ENCODE results near the gene HYAL2.

HYAL2 gene, protein sequence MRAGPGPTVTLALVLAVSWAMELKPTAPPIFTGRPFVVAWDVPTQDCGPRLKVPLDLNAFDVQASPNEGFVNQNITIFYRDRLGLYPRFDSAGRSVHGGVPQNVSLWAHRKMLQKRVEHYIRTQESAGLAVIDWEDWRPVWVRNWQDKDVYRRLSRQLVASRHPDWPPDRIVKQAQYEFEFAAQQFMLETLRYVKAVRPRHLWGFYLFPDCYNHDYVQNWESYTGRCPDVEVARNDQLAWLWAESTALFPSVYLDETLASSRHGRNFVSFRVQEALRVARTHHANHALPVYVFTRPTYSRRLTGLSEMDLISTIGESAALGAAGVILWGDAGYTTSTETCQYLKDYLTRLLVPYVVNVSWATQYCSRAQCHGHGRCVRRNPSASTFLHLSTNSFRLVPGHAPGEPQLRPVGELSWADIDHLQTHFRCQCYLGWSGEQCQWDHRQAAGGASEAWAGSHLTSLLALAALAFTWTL

DNA sequence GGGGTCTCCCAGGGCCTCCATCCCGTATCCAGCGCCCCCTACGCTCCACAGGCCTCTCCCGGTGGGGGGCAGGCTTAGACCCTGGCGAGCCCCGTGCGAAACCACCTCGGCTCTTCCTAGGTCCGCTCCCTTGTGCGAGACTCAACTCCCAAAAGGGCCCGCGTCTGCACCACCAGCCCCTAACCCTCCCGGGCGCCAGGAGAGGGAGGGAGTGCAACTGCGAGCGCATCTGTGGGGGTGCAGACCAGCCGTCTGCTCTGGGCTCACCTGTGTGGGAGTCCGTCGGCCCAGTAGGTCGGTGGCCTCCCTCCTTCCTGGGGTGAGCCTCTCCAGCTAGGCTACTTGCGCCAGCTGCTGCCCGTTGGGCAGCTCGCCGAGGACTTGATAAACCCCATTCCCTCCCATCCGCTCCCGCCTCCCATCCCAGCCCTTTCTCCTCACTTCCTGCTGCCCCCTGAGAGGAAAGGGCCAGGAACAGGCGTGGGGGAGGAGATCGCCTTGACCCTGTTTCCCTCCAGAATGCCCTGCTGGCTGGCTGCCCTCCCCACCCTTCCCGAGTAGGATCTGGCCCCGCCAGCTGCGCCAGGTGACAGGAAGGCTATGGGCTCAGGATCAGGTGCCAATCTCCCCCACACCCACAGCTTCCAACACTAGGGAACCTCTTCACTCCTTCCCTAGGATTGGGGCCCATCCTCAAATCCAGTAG, at the start of gene HYAL2:
HYAL2 (minus strand) TSS at position 360 of the 706 bp plus-strand sequence. CDS start 2,256 bp downstream, outside the sequence.
- no peak for ATAC-seq
- TF ChIP-seq, protein P1, sequence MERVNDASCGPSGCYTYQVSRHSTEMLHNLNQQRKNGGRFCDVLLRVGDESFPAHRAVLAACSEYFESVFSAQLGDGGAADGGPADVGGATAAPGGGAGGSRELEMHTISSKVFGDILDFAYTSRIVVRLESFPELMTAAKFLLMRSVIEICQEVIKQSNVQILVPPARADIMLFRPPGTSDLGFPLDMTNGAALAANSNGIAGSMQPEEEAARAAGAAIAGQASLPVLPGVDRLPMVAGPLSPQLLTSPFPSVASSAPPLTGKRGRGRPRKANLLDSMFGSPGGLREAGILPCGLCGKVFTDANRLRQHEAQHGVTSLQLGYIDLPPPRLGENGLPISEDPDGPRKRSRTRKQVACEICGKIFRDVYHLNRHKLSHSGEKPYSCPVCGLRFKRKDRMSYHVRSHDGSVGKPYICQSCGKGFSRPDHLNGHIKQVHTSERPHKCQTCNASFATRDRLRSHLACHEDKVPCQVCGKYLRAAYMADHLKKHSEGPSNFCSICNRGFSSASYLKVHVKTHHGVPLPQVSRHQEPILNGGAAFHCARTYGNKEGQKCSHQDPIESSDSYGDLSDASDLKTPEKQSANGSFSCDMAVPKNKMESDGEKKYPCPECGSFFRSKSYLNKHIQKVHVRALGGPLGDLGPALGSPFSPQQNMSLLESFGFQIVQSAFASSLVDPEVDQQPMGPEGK (CRISPR knock-in tag; IDR thresholded peaks at IDR 0.05; ENCODE audit: borderline replicate concordance): no peak
- no peak for TF ChIP-seq ESRRG (CRISPR knock-in tag; IDR thresholded peaks at IDR 0.05)
- TF ChIP-seq ARNTL (CRISPR knock-in tag; IDR thresholded peaks at IDR 0.05; ENCODE audit: borderline replicate concordance, low read depth): no peak
- TF ChIP-seq, protein P2, sequence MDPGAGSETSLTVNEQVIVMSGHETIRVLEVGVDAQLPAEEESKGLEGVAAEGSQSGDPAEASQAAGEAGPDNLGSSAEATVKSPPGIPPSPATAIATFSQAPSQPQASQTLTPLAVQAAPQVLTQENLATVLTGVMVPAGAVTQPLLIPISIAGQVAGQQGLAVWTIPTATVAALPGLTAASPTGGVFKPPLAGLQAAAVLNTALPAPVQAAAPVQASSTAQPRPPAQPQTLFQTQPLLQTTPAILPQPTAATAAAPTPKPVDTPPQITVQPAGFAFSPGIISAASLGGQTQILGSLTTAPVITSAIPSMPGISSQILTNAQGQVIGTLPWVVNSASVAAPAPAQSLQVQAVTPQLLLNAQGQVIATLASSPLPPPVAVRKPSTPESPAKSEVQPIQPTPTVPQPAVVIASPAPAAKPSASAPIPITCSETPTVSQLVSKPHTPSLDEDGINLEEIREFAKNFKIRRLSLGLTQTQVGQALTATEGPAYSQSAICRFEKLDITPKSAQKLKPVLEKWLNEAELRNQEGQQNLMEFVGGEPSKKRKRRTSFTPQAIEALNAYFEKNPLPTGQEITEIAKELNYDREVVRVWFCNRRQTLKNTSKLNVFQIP (CRISPR knock-in tag; IDR thresholded peaks at IDR 0.05; ENCODE audit: borderline replicate concordance, low read depth): no peak
- no peak for TF ChIP-seq SNAI2 (CRISPR knock-in tag; IDR thresholded peaks at IDR 0.05)
- no peak for TF ChIP-seq ISL1 (CRISPR knock-in tag; IDR thresholded peaks at IDR 0.05)
- TF ChIP-seq ZNF565 (CRISPR knock-in tag; conservative IDR thresholded peaks at IDR 0.05; ENCODE audit: low read depth): no peak
- TF ChIP-seq TCF4 (CRISPR knock-in tag; IDR thresholded peaks at IDR 0.05; ENCODE audit: borderline replicate concordance): no peak
- TF ChIP-seq PPARA (CRISPR knock-in tag; IDR thresholded peaks at IDR 0.05; ENCODE audit: borderline replicate concordance): no peak
- TF ChIP-seq, protein P3, sequence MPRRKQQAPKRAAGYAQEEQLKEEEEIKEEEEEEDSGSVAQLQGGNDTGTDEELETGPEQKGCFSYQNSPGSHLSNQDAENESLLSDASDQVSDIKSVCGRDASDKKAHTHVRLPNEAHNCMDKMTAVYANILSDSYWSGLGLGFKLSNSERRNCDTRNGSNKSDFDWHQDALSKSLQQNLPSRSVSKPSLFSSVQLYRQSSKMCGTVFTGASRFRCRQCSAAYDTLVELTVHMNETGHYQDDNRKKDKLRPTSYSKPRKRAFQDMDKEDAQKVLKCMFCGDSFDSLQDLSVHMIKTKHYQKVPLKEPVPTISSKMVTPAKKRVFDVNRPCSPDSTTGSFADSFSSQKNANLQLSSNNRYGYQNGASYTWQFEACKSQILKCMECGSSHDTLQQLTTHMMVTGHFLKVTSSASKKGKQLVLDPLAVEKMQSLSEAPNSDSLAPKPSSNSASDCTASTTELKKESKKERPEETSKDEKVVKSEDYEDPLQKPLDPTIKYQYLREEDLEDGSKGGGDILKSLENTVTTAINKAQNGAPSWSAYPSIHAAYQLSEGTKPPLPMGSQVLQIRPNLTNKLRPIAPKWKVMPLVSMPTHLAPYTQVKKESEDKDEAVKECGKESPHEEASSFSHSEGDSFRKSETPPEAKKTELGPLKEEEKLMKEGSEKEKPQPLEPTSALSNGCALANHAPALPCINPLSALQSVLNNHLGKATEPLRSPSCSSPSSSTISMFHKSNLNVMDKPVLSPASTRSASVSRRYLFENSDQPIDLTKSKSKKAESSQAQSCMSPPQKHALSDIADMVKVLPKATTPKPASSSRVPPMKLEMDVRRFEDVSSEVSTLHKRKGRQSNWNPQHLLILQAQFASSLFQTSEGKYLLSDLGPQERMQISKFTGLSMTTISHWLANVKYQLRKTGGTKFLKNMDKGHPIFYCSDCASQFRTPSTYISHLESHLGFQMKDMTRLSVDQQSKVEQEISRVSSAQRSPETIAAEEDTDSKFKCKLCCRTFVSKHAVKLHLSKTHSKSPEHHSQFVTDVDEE (CRISPR knock-in tag; IDR thresholded peaks at IDR 0.05): no peak
- no peak for TF ChIP-seq TOX (CRISPR knock-in tag; IDR thresholded peaks at IDR 0.05; ENCODE audit: borderline replicate concordance)
- TF ChIP-seq ZFP3 (CRISPR knock-in tag; IDR thresholded peaks at IDR 0.05): no peak

DNA sequence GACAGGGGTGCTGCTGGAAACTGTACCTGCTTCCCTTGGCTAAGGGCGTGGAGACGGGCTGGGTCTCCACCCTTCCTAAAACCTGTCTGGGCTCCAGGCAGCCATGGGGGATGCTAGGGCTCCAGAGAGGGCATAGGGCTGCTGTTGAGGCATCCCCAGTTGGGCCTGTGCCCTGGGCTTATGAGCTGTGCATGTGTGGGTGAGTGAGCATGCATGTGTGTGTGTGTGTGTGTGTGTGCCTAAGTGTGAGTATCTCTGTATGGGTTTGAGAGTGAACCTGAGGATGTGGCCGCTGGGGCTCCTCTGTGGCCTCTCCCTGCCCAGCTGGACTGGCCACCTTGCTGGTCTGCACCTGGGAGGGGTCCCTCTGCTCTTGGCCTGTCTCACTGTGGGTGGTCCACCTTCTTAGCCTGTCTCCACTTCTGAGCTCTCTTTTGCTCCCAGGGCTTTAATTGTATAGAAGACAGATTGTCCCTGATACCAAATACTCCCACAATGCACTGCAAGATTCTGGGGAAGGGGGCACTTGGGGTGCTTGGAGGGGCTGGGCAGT, 48.7 kb upstream of the HYAL2 start:
- no peak; the same call in 2 of the 3 replicates for ATAC-seq
- TF ChIP-seq OSR1 (CRISPR knock-in tag; IDR thresholded peaks at IDR 0.05) (no peak), ISL1 (CRISPR knock-in tag; IDR thresholded peaks at IDR 0.05) (no peak), SNAI2 (CRISPR knock-in tag; IDR thresholded peaks at IDR 0.05) (no peak), TOX (CRISPR knock-in tag; IDR thresholded peaks at IDR 0.05; ENCODE audit: borderline replicate concordance) (no peak), ZNF70 (CRISPR knock-in tag; IDR thresholded peaks at IDR 0.05) (no peak)
- TF ChIP-seq, protein P3 (CRISPR knock-in tag; IDR thresholded peaks at IDR 0.05): no peak

DNA sequence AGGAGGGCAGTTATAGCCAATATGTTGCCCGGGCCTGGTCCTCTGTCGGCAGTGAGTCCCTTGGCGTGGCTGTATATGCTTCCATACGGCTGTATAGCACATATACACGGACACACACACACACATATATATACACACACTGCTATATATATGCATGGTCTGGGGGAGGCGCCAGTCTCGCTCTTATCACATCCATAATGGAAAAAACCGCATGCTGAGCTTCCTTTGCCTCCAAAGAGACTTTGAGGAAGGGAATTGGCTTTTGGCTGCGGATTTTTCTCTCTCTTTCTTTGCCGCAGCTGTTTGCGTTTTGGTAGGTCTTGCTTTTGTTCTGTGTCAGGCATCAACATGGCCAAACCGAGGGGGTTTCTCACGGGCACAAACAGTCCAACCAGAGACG, 48.0 kb upstream of the HYAL2 start:
- no peak for TF ChIP-seq ZNF565 (CRISPR knock-in tag; conservative IDR thresholded peaks at IDR 0.05; ENCODE audit: low read depth)
- no peak for TF ChIP-seq ZFP30 (CRISPR knock-in tag; IDR thresholded peaks at IDR 0.05)
- TF ChIP-seq, protein P1 (CRISPR knock-in tag; IDR thresholded peaks at IDR 0.05; ENCODE audit: borderline replicate concordance): no peak
- TF ChIP-seq CSDC2 (CRISPR knock-in tag; IDR thresholded peaks at IDR 0.05): no peak
- no peak for TF ChIP-seq ARNTL (CRISPR knock-in tag; IDR thresholded peaks at IDR 0.05; ENCODE audit: borderline replicate concordance, low read depth)
- no peak for TF ChIP-seq PPARA (CRISPR knock-in tag; IDR thresholded peaks at IDR 0.05; ENCODE audit: borderline replicate concordance)
- no peak for TF ChIP-seq ZNF70 (CRISPR knock-in tag; IDR thresholded peaks at IDR 0.05)
- TF ChIP-seq ZFP3 (CRISPR knock-in tag; IDR thresholded peaks at IDR 0.05): no peak
- TF ChIP-seq, protein P3 (CRISPR knock-in tag; IDR thresholded peaks at IDR 0.05): no peak
- no peak for TF ChIP-seq GLIS3 (CRISPR knock-in tag; IDR thresholded peaks at IDR 0.05)
- no peak for TF ChIP-seq TCF4 (CRISPR knock-in tag; IDR thresholded peaks at IDR 0.05; ENCODE audit: borderline replicate concordance)
- no peak for TF ChIP-seq ISL1 (CRISPR knock-in tag; IDR thresholded peaks at IDR 0.05)
- peak; percentile 65 for ATAC-seq

All from SK-N-SH treated with all-trans-retinoic acid at 6 μM for 48 hours (cell line).